Measurements from ENCODE around the gene CNBD2.

The CNBD2 gene

GRCh38 chr20:35967979-35968640 lies at the start of gene CNBD2:
Gene CNBD2 (plus strand): TSS chr20:35968590. CDS start chr20:35968763, 173 bp downstream.
- DNase-seq (ENCODE audit: low read depth): no peak
- TF ChIP-seq CTCF (IDR thresholded peaks at IDR 0.05; ENCODE audit: insufficient read depth, low read depth, low read length, missing control alignments): no peak
- no peak within 1 kb of the TSS for H3K4me3 ChIP-seq (ENCODE audit: low read depth, low read length)

GRCh38 chr20:35920523-35920922 lies 47.9 kb upstream of the CNBD2 start:
- H3K4me3 ChIP-seq (ENCODE audit: low read depth, low read length): no peak overlapping the region
- no peak for DNase-seq (ENCODE audit: low read depth)
- no peak for TF ChIP-seq CTCF (IDR thresholded peaks at IDR 0.05; ENCODE audit: insufficient read depth, low read depth, low read length, missing control alignments)

GRCh38 chr20:35929301-35929700 lies 39.1 kb upstream of the CNBD2 start:
- H3K4me3 ChIP-seq (ENCODE audit: low read depth, low read length): no peak overlapping the region

GRCh38 chr20:35934050-35934449 lies 34.3 kb upstream of the CNBD2 start:
- H3K4me3 ChIP-seq (ENCODE audit: low read depth, low read length): no peak overlapping the region
- DNase-seq (ENCODE audit: low read depth): no peak
- TF ChIP-seq CTCF (IDR thresholded peaks at IDR 0.05; ENCODE audit: insufficient read depth, low read depth, low read length, missing control alignments): no peak

More at GRCh38 chr20:35929301-35929700, 39.1 kb upstream of the CNBD2 start:
- no peak for DNase-seq (ENCODE audit: low read depth)
- TF ChIP-seq CTCF (IDR thresholded peaks at IDR 0.05; ENCODE audit: insufficient read depth, low read depth, low read length, missing control alignments): no peak

- DNase-seq (ENCODE audit: low read depth): no peak
- H3K4me3 ChIP-seq (ENCODE audit: low read depth, low read length): no peak overlapping the region
- TF ChIP-seq CTCF (IDR thresholded peaks at IDR 0.05; ENCODE audit: insufficient read depth, low read depth, low read length, missing control alignments): no peak
Measured at GRCh38 chr20:35939264-35939663, 29.1 kb upstream of the CNBD2 start.

- no peak for DNase-seq (ENCODE audit: low read depth)
- no peak for TF ChIP-seq CTCF (IDR thresholded peaks at IDR 0.05; ENCODE audit: insufficient read depth, low read depth, low read length, missing control alignments)
Measured at GRCh38 chr20:35941620-35942019, 26.8 kb upstream of the CNBD2 start.

GRCh38 chr20:35942243-35942642 lies 26.1 kb upstream of the CNBD2 start:
- no peak for TF ChIP-seq CTCF (IDR thresholded peaks at IDR 0.05; ENCODE audit: insufficient read depth, low read depth, low read length, missing control alignments)
- no peak overlapping the region for H3K4me3 ChIP-seq (ENCODE audit: low read depth, low read length)
- no peak for DNase-seq (ENCODE audit: low read depth)

More at GRCh38 chr20:35941620-35942019, 26.8 kb upstream of the CNBD2 start:
- no peak overlapping the region for H3K4me3 ChIP-seq (ENCODE audit: low read depth, low read length)
